Activated T-cell treated with anti-CD3 and anti-CD28 coated beads for 1 hour (primary cell): ENCODE data around the gene TIMM50.
A peak's percentile ranks its signal among the peaks of the same experiment; 100 is the strongest.
"Not testable (repeated sequence)": the region's sequence is repeated elsewhere in the genome, so short reads cannot be mapped to it uniquely, and the experiment has no call there.

ENCODE experiments used
- DNase-seq: peaks from one replicate; pipeline ENCODE4 v3.0.0-alpha.2; 2020; ENCODE audit warnings: low read depth

TIMM50 gene

DNA sequence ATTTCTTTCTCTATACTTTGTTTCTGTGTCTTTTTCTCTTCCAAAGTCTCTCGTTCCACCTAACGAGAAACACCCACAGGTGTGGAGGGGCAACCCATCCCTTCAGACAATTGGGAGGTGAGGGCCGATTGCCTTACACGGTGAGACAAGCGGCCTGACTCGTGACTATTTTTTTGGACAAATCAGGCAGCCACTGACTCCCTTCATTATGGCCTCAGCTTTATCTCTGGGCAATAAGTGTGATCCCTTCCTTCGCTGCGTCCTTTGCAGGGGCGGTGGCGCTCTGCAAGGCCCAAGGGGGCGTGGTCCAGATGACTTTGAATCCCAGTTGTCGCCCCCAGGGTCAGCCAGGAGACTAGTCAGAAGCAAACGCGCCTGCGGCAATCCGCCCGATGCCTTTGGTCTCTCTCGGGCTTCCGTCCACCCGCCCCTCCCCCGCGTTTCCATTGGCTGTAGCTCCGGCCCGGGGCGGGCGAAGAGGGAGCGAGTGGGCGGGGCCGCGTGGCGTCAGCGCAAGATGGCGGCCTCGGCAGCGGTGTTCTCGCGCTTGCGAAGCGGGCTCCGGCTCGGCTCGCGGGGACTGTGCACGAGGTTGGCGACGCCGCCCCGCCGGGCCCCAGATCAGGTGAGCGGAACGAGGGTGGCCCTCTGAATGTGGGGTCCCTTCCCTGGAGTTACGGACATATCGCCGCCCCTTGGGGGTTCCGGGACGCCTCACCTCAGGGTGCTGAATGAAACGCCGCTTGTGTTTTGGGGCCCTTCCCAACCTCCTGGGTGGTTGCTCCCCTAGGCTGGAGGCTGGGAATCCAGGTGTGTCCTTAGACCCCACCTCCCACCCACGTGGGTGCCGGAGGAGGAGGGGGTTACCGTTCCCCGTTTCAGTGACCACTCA is at the start of gene TIMM50:
TSS of gene TIMM50 (plus strand) at position 502 of the 892 bp plus-strand sequence. CDS start at position 518, 16 bp downstream.
- DNase-seq: peak; percentile 98

DNA sequence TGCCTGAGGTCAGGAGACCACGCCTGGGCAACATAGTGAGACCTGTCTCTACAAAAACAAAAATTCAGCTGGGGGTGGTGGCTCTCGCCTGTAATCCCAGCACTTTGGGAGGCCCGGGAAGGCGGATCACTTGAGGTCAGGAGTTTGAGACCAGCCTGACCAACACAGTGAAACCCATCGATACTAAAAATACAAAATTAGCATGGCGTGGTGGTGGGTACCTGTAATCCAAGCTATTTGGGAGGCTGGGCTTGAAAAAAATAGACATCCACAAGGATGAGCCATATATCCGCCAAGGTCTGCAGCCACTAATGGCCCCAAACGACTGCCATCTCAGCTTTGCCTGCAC is 48.0 kb upstream of the TIMM50 start:
- no peak for DNase-seq

DNA sequence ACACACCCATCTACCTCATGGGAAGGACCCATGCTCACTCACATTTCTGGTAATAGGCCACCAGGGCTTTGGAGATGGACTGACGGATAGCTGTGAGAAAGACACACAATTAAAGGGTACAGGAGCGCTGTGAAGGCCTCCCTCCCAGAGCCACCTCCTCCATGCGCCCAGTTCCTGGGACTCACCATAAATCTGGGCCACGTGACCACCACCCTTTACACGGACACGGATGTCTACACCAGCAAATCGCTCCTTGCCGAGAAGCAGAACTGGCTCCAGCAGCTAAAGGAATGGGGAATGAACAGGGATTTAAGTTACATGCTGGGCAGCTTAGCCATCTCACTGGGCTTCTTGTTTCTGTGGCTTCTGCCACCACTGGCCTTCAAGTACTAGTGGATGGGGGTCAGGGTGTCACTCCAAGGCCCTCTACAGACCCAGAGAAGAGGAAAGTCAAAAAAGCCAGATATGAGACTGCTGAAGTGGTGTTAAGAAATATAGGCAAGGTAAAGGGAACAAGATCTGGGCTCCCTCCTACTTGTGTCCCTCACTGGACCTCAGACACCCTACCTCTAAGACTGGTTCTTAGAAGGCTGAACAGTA is 47.1 kb upstream of the TIMM50 start:
- DNase-seq: no peak

DNA sequence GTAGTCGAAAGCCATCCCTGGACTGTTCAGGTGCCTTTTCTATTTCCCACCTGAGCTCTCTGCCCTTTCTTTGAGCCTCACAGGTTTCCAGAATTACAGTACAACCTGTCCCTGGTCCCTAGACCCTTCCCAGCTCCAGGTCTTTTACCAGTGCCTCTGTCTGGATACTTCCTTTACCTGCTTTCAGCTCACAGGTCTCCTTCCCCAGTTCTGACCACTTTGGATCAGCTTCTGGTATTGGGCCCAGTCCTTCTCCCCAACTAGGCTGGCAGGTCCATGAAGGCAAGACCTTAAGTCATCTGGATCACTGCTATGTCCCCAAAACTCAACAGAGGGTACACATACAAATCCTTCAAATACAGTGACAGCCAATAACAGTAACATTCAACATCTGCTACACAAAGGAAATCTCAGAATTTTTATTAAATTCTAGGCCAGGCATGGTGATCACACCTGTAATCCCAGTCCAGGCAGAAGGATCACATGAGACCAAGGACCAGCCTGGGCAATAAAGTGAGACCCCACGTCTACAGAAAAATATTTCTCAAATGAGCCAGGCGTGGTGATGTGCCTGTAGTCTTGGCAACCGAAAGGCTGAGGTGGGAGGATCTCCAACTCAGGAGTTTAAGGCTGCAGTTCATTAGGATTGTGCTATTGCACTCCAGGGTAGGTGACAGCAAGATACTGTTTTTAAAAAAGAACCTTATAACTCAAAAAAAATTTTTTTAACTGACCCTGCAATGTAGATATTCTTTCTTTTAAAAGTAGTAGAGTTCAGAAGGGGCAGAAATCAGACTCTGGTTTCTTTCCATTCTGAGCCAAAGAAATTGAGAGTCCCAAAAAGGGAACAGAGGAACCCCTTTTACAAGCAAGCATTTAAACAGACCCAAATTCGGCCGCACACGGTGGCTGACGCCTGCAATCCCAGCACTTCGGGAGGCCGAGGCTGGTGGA is 46.2 kb upstream of the TIMM50 start:
- DNase-seq: no peak

DNA sequence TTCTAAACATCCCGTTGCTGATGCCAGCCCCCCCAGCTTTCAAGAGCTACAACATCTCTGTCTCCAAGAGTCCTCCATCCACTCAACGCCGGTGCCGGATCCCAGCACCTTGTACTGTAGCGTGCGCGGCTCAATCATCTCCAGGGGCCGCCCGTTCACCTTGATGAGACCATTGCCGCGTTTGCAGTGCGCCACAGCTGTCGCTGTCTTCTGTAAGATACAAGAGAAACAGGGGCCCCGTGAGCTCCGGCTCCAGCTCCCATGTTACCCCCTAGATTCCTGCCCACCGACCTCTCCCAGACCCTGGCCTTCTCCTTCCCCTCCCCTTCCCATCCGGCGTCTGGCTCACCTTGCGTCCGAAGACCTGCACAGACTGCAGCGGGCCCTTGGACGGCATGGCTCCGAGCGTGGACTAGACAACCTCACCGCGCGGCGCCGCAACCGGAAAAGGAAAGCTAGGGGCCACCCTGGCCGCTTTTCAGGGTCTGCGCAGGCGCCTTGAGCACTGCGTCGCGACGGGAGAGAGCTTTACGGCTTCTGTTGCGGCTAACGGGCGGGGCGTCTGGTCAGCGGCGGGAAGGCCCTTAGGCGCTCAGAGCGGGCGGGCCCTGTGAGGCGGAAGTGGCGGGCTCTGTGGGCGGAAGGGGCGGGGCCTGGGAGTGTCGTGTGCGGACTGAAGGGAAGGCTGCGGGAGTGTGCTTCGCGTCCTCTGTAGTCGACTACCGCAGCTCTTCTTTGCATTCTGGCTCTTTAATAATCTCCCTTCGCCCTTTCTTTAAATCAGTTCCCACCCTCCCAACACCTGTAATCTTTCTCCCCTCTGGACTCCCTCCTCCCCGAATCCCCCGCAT is 44.9 kb upstream of the TIMM50 start, which contains the start of gene RPS16:
TSS of gene RPS16 (minus strand) at position 451 of the 851 bp plus-strand sequence. CDS start at position 397, 54 bp downstream.
- DNase-seq: peak; percentile 99

DNA sequence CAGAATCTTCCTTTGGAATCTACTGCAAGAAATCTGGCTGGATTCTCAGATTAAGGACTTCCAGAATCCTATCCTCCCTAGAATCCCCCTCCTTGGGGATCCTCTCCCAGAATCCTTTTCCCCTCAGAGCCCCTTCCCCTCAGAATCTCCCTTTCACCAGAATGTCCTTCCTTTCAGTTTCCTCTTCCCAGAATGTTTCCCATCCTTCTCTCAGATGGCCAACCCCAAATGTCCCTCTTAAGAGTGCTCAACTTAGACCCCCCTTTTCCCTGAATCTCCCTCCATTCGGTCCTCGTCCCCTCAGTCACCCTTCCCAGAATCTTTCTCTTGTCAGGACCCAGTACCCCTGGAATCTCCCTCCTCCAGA is 44.3 kb upstream of the TIMM50 start:
- DNase-seq: no peak

DNA sequence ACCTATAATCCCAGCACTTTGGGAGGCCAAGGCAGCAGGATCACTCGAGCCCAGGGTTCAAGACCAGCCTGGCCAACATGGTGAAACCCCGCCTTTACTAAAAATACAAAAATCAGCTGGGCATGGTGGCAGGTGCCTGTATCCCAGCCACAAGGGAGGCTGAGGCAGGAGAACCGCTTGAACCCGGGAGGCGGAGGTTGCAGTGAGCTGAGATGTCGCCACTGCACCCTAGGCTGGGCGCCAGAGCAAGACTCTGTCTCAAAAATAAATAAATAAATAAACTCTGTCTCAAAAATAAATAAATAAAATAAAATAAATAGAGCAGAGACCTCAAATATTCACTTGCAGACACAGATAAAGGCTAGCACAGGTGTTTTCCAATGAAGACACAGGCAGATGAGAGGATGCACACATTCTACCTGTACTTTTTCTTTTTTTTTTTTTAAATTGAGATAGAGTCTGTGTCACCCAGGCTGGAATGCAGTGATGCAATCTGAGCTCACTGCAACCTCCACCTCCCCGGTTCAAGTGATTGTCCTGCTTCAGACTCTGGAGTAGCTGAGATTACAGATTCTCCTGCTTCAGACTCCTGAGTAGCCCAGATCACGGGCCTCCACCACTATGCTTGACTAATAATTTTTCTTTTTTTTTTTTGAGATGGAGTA is 42.2 kb upstream of the TIMM50 start:
- no peak for DNase-seq

DNA sequence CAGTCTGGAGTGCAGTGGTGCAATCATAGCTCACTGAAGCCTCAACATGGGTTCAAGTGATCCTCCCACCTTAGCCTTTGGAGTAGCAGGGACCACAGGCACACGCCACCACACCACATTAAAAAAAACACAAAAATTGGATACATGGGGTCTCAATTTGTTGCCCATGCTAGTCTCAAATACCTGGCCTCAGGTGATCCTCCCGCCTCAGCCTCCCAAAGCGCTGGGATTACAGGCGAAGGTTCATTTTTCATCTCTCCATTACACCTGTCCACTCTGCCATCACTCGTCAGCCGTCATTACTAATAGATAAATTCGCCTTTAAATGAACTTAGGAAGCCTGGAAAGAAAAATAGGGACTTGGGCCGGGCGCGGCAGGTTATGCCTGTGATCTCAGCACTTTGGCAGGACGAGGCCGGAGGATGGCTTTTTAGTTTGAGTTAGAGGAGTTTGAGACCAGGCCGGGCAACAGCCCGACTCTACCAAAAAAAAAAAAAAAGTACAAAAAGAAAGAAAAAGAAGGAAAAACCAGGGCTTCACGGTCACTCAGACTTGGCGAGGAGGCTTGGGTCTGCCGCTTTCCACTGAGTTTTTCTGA is 35.9 kb upstream of the TIMM50 start:
- no peak for DNase-seq

DNA sequence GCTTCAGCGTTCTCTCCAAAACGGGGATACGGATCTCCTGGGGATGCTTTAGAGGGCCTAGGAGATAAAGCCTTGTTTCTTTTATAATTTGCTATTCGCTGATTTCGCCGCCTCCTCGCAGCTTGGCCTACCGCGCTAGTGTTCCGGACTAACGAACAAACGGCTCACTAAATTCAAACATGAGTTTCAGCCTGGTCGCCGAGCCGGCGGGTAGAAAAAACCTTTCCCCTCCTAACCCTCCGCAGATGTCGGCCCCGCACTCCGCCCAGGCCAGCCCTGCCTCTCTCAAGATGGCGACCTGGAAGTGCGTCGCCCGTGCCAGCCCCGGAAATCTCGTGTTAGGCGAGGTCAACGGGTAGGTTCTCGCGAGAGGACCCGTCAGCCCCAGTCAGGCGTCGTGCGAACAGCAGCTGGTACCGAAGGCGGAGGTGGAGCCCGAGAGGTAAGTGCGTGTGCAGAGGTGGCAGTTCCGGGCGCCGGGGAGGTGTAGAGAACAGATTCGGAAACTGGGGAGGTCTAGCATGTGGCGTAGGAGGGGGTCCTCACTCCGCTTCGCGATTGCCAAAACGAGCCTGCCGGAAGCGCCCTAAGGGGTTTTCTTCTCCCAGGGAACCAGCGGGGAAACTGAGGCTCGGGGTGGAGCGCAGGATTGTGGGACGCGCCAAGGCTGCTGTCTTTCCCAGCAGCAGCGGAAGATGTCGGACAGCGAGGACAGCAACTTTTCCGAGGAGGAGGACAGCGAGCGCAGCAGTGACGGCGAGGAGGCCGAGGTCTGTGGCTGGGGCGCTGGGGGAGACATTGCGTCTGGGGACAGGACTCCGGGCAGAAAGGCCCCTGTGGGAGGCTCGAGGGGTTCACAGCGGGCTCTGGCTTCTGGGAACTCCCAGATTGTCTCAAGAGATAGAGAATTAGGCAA is 35.2 kb upstream of the TIMM50 start, which contains the start of gene SUPT5H:
TSS of gene SUPT5H (plus strand) at position 387 of the 916 bp plus-strand sequence. CDS start at position 696, 309 bp downstream.
- DNase-seq: peak; percentile 93

DNA sequence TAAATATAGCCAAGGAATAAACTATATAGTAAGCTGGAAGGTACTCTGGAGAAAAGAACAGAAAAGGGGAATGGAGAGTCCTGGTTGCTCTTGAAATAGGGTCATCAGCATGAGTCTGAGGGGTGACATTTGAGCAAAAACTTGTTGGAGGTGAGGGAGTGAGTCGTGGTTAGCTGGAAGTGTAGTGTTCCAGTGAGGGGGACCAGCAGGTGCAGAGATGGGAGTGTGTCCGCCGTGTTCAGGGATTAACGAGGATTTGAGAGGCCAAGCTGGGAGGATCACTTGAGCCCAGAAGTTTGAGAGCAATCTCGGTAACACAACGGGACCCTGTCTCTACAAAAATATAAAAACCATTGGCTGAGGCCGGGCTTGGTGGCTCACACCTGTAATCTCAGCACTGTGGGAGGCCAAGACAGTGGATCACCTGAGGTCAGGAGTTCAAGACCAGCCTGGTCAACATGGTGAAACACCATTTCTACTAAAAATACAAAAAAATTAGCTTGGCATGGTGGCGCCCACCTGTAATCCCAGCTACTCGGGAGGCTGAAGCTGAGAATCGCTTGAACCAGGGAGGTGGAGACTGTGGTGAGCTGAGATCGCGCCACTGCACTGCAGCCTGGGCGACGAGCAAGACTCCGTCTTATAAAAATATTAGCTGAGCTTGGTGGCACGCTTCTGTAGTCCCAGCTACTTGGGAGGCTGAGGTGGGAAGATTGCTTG is 34.1 kb upstream of the TIMM50 start:
- no peak for DNase-seq

DNA sequence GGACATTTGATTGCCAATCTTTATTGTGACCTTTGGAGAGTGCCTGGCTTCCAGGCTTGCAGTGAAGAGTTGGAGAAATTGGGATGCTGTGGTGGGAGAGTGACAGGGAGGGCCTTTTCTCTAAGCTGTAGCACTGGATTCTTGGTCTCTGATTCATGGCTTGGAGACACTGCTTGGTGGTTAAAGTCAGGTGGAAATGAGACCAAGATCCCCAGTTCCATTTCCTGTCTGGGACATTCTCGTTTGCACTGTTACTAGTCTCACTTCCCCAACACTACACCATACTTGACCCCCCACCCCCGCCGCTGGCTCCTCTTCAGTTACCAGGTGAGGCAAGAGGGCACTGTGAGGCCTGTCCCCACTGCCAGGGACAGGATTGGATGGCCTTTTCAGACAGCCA is 32.4 kb upstream of the TIMM50 start:
- DNase-seq: no peak

DNA sequence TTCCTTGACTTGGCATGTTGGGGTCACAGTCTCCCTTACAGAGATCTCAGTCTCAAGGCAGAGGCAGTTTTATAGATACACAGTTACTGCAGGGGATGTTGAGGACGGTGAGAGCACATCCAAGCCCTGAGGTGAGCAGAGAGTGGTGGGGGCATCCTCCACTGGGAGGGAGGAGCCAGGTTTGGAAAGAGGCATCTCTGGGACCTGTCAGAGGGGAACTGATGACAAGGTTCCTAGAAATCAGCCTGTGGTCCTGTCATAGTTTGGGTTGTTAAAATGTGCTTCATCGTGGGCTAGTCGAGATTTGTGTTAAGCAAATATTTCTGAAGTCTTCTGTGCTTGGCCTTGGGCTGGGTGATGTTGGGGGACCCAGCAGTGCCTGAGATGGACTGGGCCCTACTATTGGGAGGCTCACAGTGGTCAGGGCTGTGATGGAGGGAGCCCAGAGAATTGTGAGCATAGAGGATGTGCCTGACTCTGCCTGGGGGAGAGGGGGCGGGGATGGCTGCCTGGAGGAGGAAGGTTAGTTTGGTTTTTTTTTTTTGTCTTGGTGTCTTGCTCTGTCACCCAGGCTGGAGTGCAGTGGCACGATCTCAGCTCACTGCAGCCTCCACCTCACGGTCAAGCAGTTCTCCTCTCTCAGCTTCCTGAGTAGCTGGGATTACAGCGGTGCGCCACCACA is 31.4 kb upstream of the TIMM50 start:
- no peak for DNase-seq

DNA sequence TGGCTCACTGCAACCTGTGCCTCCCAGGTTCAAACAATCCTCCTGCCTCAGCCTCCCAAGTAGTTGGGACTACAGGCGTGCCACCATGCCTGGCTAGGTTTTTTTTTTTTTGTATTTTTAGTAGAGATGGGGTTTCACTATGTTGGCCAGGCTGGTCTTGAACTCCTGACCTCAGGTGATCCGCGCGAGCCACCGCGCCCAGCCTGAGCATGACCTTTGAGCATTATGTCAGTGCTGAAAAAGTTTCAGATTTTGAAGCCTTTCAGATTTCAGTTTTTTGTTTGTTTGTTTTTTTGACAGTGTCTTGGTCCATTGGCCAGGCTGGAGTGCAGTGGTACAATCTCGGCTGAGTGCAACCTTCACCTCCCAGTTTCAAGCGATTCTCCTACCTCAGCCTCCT is 29.4 kb upstream of the TIMM50 start:
- DNase-seq: not testable (repeated sequence)

DNA sequence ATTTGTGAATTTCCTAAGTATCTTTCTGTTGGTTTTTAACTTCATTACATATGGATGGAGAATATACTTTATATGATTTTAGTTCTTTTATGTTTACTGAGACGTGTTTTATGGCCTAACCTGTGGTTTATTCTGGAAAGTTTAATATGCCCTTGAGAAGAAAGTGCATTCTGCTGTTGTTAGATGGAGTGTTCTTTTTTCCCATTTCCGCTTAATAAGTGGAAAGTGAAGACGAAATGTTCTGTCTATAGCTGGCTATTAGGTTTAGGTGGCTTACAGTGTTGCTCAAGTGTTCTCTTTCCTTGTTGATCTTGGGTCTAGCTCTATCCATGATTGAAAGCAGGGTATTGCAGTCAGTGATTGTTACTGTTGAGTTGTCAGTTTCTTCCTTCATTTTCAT is 17.2 kb upstream of the TIMM50 start:
- DNase-seq: no peak

DNA sequence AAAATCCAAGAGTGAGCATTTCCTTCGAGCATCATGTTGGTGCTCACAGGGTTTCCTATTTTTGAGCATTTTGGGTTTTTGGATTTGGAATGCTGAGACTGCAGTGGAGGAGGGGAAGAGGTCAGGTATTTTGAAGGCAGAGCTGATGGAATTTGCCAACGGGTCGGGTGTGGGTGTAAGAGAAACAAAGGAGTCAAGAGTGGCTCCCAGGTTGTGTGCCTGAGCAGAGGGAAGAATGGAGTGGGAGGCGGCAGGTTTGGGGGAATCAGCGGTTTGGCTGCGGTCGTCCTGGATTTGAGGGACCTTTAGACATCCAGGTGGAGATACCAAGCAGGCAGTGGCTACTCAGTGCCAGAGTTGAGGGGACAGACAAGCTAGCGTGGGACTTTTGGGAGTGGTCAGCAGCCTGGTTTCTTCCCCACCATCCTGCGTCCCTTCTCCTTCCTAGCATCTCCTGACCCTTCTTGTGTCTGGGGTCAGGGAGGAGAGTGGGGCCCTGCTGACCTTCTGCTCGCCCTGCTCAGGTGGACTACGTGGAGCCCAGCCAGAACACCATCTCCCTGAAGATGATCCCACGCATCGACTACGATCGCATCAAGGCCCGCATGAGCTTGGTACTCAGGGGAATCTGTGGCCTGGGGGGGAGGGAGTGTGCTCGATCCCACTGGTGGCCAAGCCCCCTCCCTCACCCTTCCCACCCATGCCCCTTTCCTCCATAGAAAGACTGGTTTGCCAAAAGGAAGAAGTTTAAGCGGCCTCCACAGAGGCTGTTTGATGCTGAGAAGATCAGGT is 14.5 kb upstream of the TIMM50 start:
- DNase-seq: no peak

DNA sequence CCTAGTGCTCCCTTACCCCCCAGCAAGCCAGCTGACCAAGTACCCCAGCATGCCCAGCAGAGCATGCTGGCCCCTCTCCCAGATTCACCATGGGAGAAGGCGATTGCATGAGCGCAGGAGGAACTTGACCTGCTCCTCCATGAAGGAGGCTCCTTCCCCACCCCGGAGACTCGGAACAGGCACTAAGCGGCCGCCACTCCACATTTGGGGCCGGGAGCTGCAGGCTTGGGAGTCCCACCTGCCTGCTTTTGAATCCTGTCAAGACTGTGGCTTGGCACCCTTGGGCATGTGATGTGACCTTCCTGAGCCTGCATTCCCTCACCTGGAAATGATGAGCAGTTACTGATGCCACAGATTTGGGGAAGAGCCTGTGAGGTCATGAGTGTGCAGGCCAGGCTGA is 12.7 kb upstream of the TIMM50 start:
- no peak for DNase-seq

DNA sequence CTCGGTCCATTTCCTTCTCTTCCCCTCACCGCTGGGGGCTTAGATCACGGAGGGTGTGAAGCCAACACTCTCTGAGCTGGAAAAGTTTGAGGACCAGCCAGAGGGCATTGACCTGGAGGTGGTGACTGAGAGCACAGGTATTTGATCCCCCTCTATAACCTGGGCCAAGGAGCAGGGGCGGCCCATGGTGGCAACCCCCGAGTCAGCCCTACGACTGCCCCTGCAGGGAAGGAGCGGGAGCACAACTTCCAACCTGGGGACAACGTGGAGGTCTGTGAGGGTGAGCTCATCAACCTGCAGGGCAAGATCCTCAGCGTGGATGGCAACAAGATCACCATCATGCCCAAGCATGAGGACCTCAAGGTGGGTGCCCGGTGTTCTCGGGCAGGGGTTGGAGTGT is 11.6 kb upstream of the TIMM50 start:
- DNase-seq: no peak
